ENCODE results near the gene SNX24. TPM values are rescaled to one million over a fixed set of nuclear protein-coding genes. Genes with fewer than 3 reads are reported as not detected.

Gene SNX24
- total RNA-seq, 4 donors from 2014 or later = 2.8 to 16.5 (median 11.3) TPM

DNA sequence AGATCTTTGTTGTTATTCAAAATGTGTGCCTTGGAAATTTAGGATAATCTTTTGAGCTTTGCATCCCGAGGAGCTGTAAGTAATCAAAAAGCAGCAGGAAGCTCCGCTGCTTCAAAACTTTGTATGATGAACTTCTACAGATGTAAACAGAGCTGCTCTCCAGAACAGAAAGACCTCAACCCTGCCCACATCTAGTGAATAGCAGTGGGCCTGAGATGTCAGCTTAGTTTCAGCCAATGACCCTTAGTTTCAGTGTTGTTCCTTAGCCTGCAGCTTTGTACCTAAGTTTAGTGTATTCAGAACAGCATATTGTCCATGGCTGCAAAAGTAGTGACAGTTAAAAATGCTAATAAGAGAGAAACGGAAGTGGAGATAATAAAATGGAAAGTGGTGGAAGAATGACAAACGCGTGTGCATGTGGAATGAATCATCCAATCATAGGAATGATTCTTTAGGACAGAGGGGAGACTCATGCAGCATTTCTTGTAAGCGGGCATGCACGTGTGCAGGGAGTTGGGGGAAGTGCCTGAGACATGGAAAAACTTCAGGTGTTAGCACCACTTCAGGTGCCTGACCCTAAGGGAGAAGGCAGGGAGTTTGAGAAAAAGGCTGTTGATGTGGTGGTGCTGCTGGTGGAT is 24.9 kb downstream of the SNX24 start:
- TF ChIP-seq CTCF (IDR thresholded peaks at IDR 0.05) (no peak), POLR2A (IDR thresholded peaks at IDR 0.05) (no peak)
- no peak for DNase-seq
- intact Hi-C loops (cut with DNase I; ENCODE audit: low total_unique reads) = no loop called here

GRCh38 chr5:122871661-122872060 is 26.2 kb downstream of the SNX24 start:
- no peak for DNase-seq
- Histone ChIP-seq H3K9me3 (no peaks in the 10 kb centered on the region), H3K27ac (no peak overlapping the region), H3K4me1 (no peaks in the 10 kb centered on the region), H3K4me3 (no peak overlapping the region), H3K27me3 (no peaks in the 10 kb centered on the region), H3K36me3 (no peaks in the 10 kb centered on the region)
- TF ChIP-seq POLR2A (IDR thresholded peaks at IDR 0.05) (no peak), CTCF (IDR thresholded peaks at IDR 0.05) (no peak)
- intact Hi-C loops (cut with DNase I; ENCODE audit: low total_unique reads) = no loop called here

More for the DNA sequence above, 24.9 kb downstream of the SNX24 start:
- Histone ChIP-seq H3K9me3 (no peaks in the 10 kb centered on the region), H3K4me3 (no peak overlapping the region), H3K27ac (no peak overlapping the region), H3K27me3 (no peaks in the 10 kb centered on the region), H3K4me1 (no peaks in the 10 kb centered on the region), H3K36me3 (no peaks in the 10 kb centered on the region)

DNA sequence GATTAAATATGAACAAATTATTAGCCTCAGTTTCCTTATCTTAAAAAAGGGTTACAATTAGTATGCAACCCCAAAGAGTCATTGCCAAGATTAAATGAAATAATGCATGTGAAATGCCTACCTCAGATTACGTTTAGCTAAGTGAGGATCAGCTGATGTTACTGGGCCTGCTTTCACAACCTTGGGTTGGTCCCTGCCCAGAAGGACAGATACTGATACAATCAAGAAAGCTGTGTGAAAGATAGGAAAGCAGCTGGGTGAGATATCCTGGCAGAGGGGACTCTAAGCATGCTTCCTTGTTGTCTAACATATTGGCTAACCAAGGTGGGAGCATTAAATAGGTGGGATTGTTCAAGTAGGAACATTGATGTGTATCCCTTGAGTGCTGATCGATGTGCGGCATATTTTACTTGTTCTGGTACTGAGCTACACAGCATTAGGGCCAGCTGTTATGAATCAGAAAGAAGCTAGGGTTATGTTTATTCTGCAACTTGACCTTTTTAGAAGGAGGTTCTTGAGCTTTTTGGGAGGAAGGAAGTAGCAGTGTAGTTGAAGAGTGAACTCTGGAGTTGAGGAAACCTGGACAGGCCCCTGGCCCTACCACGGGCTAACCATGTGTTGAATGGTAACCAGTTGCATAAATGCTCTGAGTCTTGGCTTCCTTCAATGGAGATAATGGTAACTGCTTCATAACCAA is 28.9 kb downstream of the SNX24 start:
- intact Hi-C loops (cut with DNase I; ENCODE audit: low total_unique reads) = no loop called here
- no peak for TF ChIP-seq CTCF (IDR thresholded peaks at IDR 0.05)
- no peak for TF ChIP-seq POLR2A (IDR thresholded peaks at IDR 0.05)
- H3K9me3 ChIP-seq = no peaks in the 10 kb centered on the region

GRCh38 chr5:122877518-122877917 is 32.1 kb downstream of the SNX24 start:
- intact Hi-C loops (cut with DNase I; ENCODE audit: low total_unique reads) = no loop called here
- DNase-seq = no peak
- Histone ChIP-seq H3K27ac (no peak overlapping the region), H3K27me3 (no peaks in the 10 kb centered on the region), H3K9me3 (no peaks in the 10 kb centered on the region), H3K4me1 (no peaks in the 10 kb centered on the region), H3K4me3 (no peak overlapping the region), H3K36me3 (no peaks in the 10 kb centered on the region)
- TF ChIP-seq POLR2A (IDR thresholded peaks at IDR 0.05) (no peak), CTCF (IDR thresholded peaks at IDR 0.05) (no peak)

More for the DNA sequence above, 28.9 kb downstream of the SNX24 start:
- Histone ChIP-seq H3K4me1 (no peaks in the 10 kb centered on the region), H3K27ac (no peak overlapping the region), H3K4me3 (no peak overlapping the region), H3K27me3 (no peaks in the 10 kb centered on the region), H3K36me3 (no peaks in the 10 kb centered on the region)
- no peak for DNase-seq

GRCh38 chr5:122879076-122879475 is 33.7 kb downstream of the SNX24 start:
- intact Hi-C loops (cut with DNase I; ENCODE audit: low total_unique reads) = no loop called here
- DNase-seq = no peak
- TF ChIP-seq POLR2A (IDR thresholded peaks at IDR 0.05) (no peak), CTCF (IDR thresholded peaks at IDR 0.05) (no peak)
- no peaks in the 10 kb centered on the region for H3K9me3 ChIP-seq
- no peak overlapping the region for H3K4me3 ChIP-seq
- H3K27me3 ChIP-seq = no peaks in the 10 kb centered on the region
- no peaks in the 10 kb centered on the region for H3K4me1 ChIP-seq
- no peaks in the 10 kb centered on the region for H3K36me3 ChIP-seq
- H3K27ac ChIP-seq = no peak overlapping the region
